Effector CD8-positive, alpha-beta T cell (primary cell): Measurements from ENCODE around the gene FHOD1.

Source experiments
- DNase-seq: peaks from one replicate; lab custom pipeline; 2025; lab: John Stamatoyannopoulos, UW
- total RNA-seq, 4 experiments: gene quantifications; one replicate each; lab custom pipeline; 2026; lab: John Stamatoyannopoulos, UW

Gene FHOD1
- 88.6 to 125 (median 94.3) reads per million in 4 experiments for total RNA-seq

DNA sequence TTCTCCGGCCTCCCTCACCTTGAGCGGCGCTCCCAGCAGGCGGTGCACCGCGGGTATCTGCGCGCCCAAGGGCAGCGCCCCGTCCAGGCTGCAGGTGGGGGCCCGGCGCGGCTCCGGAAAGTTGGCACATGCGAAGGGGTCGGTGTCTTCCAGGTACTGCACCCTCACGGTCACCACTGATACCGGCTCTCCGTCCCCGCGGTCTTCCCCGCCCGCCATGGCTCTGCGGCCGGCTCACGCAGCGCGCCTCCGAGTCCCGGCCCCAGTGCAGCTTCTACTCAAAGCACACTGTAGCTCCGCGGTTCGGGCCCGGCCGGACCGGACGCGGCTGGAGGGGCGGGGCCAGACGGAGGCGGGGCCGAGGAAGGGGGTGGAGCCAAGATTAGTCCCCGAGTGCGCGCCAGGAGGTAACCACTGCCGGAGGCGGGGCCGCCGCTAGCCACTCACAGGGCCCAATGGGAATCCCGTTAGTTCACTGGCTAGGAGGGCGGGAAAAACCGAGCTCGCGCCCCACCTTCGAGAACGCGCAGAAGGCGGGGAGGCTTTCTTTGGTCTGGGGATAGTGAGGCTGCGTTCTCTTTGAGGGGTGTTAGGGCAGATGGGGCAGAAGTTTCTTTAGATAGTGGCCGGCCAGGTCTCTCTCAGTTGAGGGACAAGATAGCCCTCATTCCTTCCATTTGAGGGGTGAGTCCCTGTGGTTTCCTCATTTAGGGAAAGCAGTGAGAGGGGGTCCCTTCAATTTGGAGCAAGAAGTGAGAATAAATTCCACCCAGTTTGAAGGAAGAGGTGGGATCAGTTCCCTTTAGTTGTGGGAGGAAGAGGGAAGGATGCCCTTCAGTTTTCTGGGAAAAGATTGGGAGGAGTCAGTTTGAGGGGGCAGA lies at the start of gene FHOD1:
TSS of gene FHOD1 (minus strand) at position 290 of the 881 bp plus-strand sequence. CDS start at position 219, 71 bp downstream.
- DNase-seq: peak; percentile 90

DNA sequence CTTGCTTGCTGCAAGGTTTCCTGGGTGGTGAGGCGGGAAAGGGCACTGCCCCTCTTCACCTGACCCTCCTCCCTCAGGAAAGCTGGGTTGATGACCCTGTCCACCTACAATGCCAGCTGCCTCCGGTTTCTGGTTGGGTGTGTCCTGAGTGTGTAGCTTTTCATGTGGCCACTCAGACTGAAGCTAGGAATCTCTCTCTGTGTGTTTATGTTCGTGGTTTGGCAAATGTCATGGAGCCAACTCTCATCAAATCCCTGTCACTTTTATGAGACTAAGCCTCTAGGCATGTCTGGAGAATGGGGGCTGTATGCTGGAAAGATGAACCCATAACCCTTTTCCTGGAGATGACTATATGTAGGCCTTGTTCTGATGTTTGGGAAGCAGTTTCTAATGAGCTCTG lies 49.1 kb upstream of the FHOD1 start:
- no peak for DNase-seq

DNA sequence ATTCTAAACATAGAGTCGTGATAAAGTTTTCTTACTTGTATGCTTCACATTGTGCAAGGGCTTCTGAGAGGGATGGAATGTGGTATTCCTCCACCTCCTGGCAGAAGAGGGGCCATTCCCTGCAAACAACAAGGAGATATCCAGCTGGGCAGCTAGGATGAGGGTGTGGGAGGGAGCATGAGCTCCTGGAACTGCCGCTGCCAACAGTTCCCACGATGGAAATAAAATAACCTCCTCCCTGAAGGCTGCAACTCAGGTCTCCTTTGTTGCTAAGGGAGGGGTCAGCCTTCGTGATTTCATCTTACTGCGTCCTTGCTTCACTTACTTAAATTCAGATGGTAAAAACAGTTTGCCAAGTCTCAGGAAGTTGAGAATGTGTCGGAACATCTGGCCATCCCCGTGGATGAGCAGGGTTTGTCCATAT lies 47.7 kb upstream of the FHOD1 start:
- no peak for DNase-seq

DNA sequence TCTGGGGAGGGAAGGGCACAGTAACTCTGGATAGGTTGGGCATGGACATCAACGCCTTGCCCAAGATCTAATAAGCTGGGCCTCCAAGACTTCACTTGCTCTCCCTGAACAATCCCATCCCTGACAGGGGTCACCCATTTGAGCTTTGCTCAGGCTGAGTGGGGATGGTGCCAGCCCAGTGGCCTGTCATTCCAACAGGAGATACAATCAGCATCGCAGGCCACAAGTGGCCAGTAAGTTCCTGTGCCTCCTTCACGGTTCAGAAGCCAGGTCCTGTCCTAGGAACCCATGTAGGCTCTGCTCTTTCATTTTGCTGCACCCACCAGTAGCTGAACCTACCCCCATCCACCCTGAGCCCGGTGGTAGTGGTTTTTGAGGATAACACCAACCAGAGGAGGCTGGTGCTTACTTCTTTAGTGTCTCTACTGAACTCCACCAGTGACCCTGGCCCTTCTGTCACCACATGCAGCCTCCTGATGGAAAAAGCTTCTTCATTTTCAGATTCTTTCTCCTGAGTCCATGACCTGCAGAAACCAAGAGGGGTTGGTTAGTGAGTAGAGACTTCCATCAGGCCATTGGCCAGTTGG lies 47.0 kb upstream of the FHOD1 start:
- no peak for DNase-seq

DNA sequence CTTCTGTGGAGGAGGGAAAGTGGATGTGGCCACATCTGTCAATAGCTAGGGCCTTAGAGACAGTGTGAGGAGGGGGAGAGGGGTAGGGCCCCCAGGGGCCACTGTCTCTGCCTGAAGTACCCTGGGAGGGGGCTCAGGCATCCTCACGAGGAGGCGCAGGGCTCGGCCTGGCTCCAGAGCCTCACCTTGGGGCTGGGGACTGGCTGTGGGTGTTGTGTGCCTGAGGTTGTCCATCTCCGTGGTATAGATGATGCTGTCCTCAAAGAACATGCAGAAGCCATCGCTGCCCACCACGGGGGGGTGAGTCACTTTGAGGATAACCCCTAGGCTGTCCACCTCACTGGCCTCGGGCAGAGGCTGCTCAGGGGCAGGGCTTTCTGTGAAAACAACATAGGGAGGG lies 44.2 kb upstream of the FHOD1 start:
- no peak for DNase-seq

DNA sequence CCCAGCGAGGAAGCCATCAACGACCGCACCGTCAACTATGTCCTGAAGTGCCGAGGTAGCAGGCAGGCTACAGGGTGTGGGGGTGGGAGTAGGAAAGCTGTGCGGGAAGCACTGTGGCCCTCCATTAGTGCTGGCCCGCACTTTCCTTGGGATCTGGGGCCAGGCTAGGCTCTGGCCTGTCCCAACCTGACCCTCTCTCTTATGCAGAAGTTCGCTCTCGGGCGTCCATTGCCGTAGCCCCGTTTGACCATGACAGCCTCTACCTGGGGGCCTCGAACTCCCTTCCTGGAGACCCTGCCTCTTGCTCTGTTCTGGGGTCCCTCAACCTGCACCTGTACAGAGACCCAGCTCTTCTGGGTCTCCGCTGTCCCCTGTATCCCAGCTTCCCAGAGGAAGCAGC lies 40.7 kb upstream of the FHOD1 start:
- DNase-seq: no peak

DNA sequence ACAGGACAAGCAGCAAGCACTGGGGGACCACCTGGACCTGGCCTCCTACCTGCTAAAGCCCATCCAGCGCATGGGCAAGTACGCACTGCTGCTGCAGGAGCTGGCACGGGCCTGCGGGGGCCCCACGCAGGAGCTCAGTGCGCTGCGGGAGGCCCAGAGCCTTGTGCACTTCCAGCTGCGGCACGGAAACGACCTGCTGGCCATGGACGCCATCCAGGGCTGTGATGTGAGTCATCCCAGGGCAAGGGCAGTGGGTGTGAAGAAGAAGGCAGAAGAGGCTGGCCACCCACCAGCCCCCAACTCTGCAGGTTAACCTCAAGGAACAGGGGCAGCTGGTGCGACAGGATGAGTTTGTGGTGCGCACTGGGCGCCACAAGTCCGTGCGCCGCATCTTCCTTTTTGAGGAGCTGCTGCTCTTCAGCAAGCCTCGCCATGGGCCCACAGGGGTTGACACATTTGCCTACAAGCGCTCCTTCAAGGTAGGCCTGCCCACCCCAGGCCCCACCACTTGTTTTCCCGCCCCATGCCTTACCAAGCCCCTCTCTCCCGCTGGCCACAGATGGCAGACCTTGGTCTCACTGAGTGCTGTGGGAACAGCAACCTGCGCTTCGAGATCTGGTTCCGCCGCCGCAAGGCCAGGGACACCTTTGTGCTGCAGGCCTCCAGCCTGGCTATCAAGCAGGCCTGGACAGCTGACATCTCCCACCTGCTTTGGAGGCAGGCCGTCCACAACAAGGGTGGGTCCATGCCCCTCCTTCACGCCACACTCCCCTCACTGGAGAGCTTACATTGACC lies 39.4 kb upstream of the FHOD1 start:
- no peak for DNase-seq

DNA sequence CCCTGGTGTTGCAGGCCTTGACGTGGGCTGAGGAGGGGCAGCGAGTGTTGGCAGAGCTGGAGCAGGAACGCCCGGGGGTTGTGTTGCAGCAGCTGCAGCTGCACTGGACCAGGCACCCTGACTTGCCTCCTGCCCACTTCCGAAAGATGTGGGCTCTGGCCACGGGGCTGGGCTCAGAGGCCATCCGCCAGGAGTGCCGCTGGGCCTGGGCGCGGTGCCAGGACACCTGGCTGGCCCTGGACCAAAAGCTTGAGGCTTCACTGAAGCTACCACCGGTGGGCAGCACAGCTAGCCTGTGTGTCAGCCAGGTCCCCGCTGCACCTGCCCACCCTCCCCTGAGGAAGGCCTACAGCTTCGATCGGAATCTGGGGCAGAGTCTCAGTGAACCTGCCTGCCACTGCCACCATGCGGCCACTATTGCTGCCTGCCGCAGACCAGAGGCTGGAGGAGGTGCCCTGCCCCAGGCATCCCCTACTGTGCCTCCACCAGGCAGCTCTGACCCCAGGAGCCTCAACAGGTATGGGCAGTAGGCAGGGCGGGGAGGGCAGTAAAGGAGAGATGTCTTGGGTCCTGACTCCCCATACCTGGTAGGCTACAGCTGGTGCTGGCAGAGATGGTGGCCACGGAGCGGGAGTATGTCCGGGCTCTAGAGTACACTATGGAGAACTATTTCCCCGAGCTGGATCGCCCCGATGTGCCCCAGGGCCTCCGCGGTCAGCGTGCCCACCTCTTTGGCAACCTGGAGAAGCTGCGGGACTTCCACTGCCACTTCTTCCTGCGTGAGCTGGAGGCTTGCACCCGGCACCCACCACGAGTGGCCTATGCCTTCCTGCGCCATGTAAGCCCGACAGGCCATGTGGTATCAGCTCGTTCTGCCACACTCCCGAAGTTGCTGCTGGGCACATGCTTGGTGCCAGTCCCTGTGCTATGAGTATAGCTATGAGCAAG lies 37.7 kb upstream of the FHOD1 start:
- DNase-seq: no peak

DNA sequence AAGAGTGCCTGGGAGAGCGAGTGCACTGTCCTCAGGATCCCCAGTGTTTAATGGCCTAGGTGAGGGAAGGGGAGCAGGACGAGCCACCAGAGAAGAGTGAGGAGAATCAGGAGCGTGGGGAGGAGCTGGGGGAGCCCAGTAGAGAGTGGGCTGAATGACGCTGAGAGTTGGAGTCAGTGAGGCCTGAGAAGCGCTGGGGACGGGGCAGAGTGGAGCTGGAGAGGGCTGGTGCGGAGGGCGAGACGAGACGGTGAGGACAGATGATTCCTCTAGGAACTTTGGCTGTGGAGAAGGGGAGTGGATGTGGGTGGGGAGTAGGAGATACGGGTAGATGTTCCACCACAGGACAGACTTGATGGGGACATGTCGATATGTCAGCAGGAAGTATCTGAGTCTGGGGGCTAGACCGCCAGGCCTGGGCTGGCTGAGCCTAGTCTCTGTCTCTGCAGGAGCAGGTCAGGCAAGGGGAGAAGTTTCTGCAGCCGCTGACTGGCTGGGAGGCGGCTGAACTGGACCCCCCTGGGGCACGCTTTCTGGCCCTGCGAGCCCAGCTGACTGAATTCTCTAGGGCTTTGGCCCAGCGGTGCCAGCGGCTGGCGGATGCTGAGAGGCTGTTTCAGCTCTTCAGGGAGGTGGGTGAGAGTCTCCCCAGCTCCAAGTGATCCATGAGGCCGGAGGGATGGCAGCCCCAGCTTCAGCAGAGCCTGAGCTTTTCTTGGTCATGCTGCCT lies 36.7 kb upstream of the FHOD1 start:
- no peak for DNase-seq

DNA sequence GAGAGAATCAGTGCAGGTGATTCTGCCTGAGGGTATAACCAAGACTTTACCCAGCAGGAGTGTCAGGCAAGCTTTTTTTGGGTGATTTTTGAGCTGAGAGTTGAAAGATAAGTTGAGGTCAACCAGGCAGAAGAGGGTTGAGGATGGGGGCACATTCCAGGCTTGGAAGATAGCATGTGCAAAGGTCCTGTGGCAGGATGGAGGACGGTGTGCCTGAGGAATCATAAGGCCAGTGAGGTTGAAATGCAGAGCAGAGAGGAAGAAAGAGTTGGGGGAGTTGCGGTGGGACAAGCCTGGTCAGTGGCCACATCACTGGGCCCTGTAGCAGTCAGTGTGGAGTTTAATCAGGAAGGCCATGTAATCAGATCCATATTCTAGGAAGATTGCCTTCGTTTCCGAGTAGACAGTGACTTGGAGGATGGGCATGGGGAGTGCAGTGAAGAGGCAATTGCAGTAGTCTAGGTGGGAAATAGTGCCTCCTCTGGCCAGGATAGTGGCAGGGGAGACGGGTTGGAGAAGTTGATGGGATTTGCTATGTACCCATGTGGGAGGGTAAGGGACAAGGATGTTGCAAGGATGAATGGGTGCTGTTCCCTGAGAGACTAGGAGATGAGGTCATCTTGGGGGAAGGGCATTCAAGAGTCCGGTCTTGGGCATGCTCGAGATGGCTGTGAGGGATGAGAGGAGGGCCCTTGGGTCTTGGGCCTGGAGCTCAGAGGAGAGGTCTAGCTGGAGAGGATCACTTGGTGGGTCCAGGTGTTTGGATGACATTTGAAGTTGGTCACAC lies 36.0 kb upstream of the FHOD1 start:
- no peak for DNase-seq

DNA sequence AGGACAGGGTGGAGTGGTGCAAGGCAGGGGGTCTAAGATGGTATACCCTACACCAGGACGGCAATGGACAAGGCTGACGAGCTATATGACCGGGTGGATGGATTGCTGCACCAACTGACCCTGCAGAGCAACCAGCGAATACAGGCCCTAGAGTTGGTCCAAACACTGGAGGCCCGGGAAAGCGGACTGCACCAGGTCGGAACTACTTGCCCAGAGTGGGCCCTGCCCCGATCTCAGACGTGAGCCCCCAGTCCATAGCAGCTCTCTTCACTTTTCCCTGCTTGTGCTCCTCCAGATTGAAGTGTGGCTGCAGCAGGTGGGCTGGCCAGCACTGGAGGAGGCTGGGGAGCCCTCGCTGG lies 35.1 kb upstream of the FHOD1 start:
- DNase-seq: no peak

DNA sequence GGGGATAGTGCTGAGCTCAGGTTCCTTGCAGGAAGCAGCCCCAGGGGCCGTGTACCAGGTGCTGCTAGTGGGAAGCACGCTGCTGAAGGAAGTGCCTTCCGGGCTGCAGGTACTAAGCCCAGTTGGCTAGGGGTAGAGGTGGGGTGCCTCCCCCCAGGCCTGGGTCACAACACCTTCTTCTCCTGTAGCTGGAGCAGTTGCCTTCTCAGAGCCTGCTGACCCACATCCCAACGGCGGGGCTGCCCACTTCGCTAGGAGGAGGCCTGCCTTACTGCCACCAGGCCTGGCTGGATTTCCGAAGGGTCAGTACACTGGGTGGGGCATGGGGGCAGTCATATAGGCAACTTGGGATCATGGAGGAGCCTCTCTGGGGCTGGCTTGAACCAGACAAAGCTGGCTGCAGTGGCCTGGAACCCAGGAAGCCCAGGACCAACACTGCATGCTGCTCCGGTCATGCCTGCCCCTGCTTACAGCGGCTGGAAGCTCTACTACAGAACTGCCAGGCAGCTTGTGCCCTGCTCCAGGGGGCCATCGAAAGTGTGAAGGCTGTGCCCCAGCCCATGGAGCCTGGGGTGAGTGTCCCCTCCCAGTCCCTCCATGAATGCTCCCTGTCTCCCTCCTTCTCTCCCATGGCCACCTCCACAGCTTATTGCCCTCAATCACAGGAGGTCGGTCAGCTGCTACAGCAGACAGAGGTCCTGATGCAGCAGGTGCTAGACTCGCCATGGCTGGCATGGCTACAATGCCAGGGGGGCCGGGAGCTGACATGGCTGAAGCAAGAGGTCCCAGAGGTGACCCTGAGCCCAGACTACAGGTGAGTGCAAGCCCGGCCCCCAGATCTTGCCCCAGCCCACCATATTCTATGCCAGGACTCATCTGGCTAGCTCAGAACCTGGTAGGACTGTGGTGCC lies 34.5 kb upstream of the FHOD1 start:
- DNase-seq: no peak

DNA sequence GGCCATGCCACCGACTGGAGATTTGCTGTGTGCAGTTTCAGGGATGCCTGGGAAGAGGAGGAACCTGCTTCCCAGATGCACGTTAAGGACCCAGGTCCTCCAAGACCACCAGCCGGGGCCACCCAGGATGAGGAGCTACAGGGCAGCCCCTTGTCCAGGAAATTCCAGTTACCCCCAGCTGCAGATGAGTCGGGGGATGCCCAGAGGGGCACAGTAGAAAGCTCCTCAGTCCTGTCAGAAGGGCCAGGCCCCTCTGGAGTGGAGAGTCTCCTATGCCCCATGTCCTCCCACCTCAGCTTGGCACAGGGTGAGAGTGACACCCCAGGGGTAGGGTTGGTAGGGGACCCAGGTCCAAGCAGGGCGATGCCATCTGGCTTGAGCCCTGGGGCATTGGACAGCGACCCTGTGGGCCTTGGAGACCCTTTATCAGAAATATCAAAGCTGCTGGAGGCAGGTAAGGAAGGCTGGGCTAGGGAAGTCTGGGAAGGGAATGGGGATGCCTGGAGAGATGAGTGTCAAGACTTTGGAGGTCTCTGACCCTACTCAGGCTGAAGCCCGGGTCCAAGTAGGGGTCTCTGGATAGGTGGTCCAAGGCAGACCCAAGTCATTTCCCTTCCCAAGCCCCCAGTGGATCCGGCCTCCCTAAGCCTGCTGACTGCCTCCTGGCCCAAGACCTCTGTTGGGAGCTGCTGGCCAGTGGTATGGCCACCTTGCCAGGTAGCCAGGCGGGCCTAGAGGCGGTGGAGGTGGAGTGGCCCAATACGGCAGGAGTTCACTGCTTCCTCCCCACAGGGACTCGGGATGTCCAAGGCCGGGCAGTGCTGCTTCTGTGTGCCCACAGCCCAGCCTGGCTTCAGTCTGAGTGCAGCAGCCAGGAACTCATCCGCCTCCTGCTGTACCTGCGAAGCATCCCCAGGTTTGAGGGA lies 33.1 kb upstream of the FHOD1 start:
- DNase-seq: no peak

DNA sequence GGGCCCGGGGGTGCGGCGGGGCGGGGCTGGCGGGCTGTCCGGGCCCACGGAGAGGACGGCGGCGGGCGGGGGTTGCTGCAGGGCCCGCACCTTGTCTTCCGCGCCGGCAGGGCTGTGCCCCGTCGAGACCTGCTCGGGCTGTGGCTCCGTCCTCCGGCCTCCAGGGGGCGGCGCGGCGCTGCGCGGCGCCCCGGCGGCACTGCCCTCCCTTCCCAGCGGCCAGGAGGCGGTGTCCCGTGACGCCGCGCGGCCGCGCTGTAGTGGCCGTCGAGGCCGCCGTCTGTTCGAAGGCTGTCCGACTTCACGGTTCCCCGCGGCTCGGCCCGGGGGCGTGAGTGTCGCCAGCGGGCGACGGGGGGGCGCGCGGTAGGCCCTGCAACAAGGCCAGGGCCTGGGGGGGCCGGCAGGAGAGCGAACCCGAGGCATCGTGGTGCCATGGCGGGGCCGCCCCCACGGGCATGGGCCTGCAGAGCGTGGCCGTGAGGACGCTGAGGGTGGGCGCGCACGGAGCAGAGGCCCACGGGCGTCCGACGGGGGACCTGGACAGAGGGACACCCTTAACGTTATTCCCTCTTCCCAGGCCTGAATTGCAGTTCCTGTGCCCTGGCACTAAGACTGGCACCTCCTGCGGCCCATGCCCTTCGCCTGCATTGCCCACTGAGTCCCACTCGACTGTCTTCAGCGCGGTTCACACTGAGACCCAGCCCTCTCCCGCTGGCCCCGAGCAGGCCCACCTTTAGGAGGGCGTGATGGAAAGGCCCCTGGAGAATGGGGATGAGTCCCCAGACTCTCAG lies 32.2 kb upstream of the FHOD1 start, which contains the start of gene PLEKHG4:
TSS of gene PLEKHG4 (plus strand) at position 237 of the 794 bp plus-strand sequence. CDS start at position 750, 513 bp downstream.
- DNase-seq: peak; percentile 62

DNA sequence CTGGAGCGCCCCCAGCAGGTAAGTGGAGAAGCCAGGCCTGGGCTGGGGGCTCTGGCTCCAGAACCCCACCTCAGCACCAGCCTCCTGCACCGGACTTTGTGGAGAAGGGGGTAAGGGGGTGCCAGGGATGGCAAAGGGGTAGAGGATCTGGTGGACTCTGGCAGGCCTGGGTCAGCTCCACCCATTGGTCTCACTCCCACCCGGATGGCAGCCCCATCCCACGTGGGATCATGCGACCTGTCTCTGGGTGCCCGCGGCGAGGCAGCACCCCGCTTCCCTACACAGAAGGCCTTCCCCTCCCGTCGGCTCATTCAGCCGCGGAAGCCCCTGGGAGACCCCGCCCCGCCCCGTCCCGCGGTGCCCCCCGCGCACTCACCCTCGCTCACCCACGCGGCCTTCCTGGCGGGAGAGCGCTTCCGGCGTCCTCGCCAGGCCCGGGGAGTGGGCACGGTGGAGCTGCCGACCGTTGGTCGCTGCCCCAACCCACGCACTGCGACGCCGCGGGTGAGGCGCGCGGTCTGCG lies 31.6 kb upstream of the FHOD1 start:
- DNase-seq: peak; percentile 30

DNA sequence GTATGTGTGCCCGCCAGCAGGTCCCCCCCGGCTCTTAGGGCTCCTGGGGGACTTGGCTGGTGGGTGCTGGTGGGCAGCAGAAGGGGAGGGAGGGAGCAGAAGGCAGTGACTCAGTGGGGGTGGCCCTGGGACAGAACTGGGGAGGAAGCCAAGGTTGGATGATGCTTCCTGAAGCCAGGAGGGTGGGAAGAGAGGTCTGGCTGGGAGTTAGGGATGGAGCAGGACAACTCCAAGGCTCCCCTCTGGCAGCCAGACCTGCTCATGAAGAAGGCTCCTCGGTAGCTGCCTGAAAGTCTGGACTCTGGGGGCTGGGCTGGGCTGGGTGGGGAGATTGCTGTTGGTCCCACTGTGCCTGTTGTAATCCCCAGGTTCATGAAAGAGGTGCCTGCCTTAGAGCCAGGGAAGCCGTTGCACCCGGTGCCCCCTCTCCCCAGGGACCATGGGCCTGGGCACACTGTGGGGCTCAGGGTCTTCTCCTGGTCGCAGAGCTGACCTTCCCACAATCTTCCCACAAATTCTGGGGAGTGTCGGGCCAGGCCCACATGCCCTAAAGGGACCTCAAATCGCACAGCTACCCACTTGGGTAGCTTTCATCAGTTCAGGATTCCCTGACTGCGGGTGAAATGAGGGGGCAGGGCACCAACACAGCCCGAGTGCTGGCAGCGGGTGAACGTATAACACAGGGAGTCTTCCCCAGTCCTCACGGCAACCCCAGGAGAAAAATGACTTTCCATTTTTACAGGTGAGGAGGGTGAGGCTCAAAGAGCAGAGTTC lies 30.9 kb upstream of the FHOD1 start:
- no peak for DNase-seq
